H1 (cell line): Measurements from ENCODE around the gene PCDHA1. TPM values are rescaled to one million over a fixed set of nuclear protein-coding genes. Genes with fewer than 3 reads are reported as not detected.

Source experiments
- CTCF ChIA-PET: fragments of 300-600 bp; sonication (Branson Sonifier 250); formaldehyde crosslinking; loops from one replicate; lab custom pipeline; 2021; ENCODE audit not compliant: partially characterized antibody; lab: Charles Lee
- POLR2A ChIA-PET: fragments of 300-600 bp; sonication (Branson Sonifier 250); formaldehyde crosslinking; loops from one replicate; lab custom pipeline; 2021; ENCODE audit warnings: inconsistent platforms; ENCODE audit not compliant: partially characterized antibody; lab: Charles Lee
- DNase-seq, 2 experiments: peaks; one replicate each; pipeline versions ENCODE4 v3.0.0 to v3.0.0-alpha.2; 2010 to 2022; ENCODE audit warnings: low spot score in 2 of 2, low read depth in 1 of 2, mixed read lengths in 1 of 2
- FAIRE-seq: peaks from 2 replicates; lab custom pipeline; 2011; peaks lifted over from hg19 to GRCh38; lab: Jason Lieb, UNC
- H2AFZ ChIP-seq: 2 replicates; pipeline ENCODE4 v1.8.1; 2012; ENCODE audit warnings: low read length, inconsistent platforms
- H2AK5ac ChIP-seq: 2 replicates; pipeline ENCODE4 v1.6.1; 2013; ENCODE audit warnings: low read depth, low read length
- H2BK120ac ChIP-seq: replicated peaks from 2 replicates; pipeline ENCODE3; 2013; ENCODE audit warnings: low read depth, low read length, inconsistent platforms
- H2BK12ac ChIP-seq: 2 replicates; pipeline ENCODE4 v1.6.1; 2013; ENCODE audit warnings: low read depth, low read length
- H2BK15ac ChIP-seq: 2 replicates; pipeline ENCODE4 v1.6.1; 2013; ENCODE audit warnings: low read length
- H2BK20ac ChIP-seq: 2 replicates; pipeline ENCODE4 v1.6.1; 2013; ENCODE audit warnings: low read length
- H2BK5ac ChIP-seq: 2 replicates; pipeline ENCODE4 v1.6.1; 2013; ENCODE audit warnings: low read depth, low read length
- H3K14ac ChIP-seq: 2 replicates; pipeline ENCODE4 v1.6.1; 2013; ENCODE audit warnings: inconsistent platforms; ENCODE audit not compliant: insufficient read length
- H3K18ac ChIP-seq: 2 replicates; pipeline ENCODE4 v1.6.1; 2013; ENCODE audit warnings: low read length; ENCODE audit errors: extremely low read depth
- H3K23ac ChIP-seq: 2 replicates; pipeline ENCODE4 v1.6.1; 2013; ENCODE audit warnings: inconsistent platforms; ENCODE audit not compliant: insufficient read length
- H3K23me2 ChIP-seq: 2 replicates; pipeline ENCODE4 v1.6.1; 2013; ENCODE audit warnings: low read depth, low read length
- H3K27ac ChIP-seq: 2 replicates; pipeline ENCODE4 v1.6.1; 2011; ENCODE audit warnings: low read depth, low read length, inconsistent platforms
- H3K27me3 ChIP-seq, 4 experiments: replicated peaks in 1 of 4; 1 replicate in 1 of 4; 2 replicates in 3 of 4; pipeline versions ENCODE4 v1.6.1 to v1.8.1; 2011 to 2013; ENCODE audit warnings: low read length in 3 of 4, mild to moderate bottlenecking in 3 of 4, inconsistent platforms in 2 of 4, mixed read lengths in 2 of 4, moderate library complexity in 1 of 4; ENCODE audit not compliant: control insufficient read depth in 3 of 4, insufficient read depth in 3 of 4; ENCODE audit errors: extremely low read depth in 1 of 4
- H3K36me3 ChIP-seq, 4 experiments: 2 replicates each; pipeline versions ENCODE4 v1.6.1 to v1.8.1; 2011 to 2013; ENCODE audit warnings: mild to moderate bottlenecking in 4 of 4, low read length in 3 of 4, moderate library complexity in 2 of 4, control low read depth in 1 of 4, inconsistent platforms in 1 of 4; ENCODE audit not compliant: insufficient read depth in 4 of 4, control insufficient read depth in 2 of 4
- H3K4ac ChIP-seq: replicated peaks from 2 replicates; pipeline ENCODE3; 2013; ENCODE audit warnings: low read length, low read depth, mixed read lengths, inconsistent platforms; ENCODE audit not compliant: insufficient read length
- H3K4me1 ChIP-seq, 4 experiments: replicated peaks in 1 of 4; 1 replicate in 1 of 4; 2 replicates in 3 of 4; pipeline versions ENCODE4 v1.6.1 to v1.8.1; 2011 to 2013; ENCODE audit warnings: low read length in 3 of 4, inconsistent platforms in 2 of 4, mixed read lengths in 1 of 4; ENCODE audit not compliant: insufficient read depth in 4 of 4, control insufficient read depth in 3 of 4
- H3K4me2 ChIP-seq, 2 experiments: 2 replicates each; pipeline versions ENCODE4 v1.6.1 to v1.8.1; 2011 to 2013; ENCODE audit warnings: low read depth in 2 of 2, low read length in 2 of 2, control low read depth in 1 of 2, inconsistent platforms in 1 of 2, mild to moderate bottlenecking in 1 of 2; ENCODE audit not compliant: insufficient read depth in 1 of 2
- H3K4me3 ChIP-seq, 4 experiments: fragments of 200-600, 300-600 bp in 1 of 4; sonication (generic), shearing (Covaris generic), sonication (Bioruptor Twin) in 1 of 4; 2 replicates each; pipeline versions ENCODE4 v1.5.1 to v1.8.1; 2011 to 2016; ENCODE audit warnings: low read length in 4 of 4, low read depth in 3 of 4, control low read depth in 2 of 4, inconsistent platforms in 2 of 4, mild to moderate bottlenecking in 2 of 4, mixed read lengths in 1 of 4, moderate library complexity in 1 of 4; ENCODE audit not compliant: insufficient read depth in 2 of 4; ENCODE audit errors: extremely low read depth in 1 of 4
- H3K56ac ChIP-seq: replicated peaks from 2 replicates; pipeline ENCODE3; 2013; ENCODE audit warnings: low read depth, mild to moderate bottlenecking, mixed read lengths, low read length, inconsistent platforms; ENCODE audit not compliant: insufficient read length
- H3K79me1 ChIP-seq: 2 replicates; pipeline ENCODE4 v1.6.1; 2013; ENCODE audit warnings: low read depth, low read length, control low read depth
- H3K79me2 ChIP-seq, 2 experiments: 2 replicates each; pipeline versions ENCODE4 v1.6.1 to v1.8.1; 2012 to 2013; ENCODE audit warnings: low read length in 2 of 2, mild to moderate bottlenecking in 2 of 2, inconsistent platforms in 1 of 2; ENCODE audit not compliant: insufficient read depth in 2 of 2, control insufficient read depth in 1 of 2
- H3K9ac ChIP-seq, 4 experiments: replicated peaks in 1 of 4; 1 replicate in 1 of 4; 2 replicates in 3 of 4; pipeline versions ENCODE4 v1.6.1 to v1.8.1; 2011 to 2013; ENCODE audit warnings: low read depth in 3 of 4, low read length in 3 of 4, control low read depth in 2 of 4, mild to moderate bottlenecking in 2 of 4, moderate library complexity in 2 of 4, inconsistent platforms in 1 of 4; ENCODE audit errors: extremely low read depth in 1 of 4
- H3K9me3 ChIP-seq, 2 experiments: 2 replicates each; pipeline versions ENCODE4 v1.6.1 to v1.8.1; 2012 to 2013; ENCODE audit warnings: mild to moderate bottlenecking in 2 of 2, moderate library complexity in 2 of 2, control low read depth in 1 of 2, inconsistent platforms in 1 of 2, low read depth in 1 of 2, low read length in 1 of 2, mixed read lengths in 1 of 2; ENCODE audit not compliant: insufficient read depth in 2 of 2
- H4K20me1 ChIP-seq, 2 experiments: replicated peaks in 1 of 2; 2 replicates each; pipeline versions ENCODE3 to v1.8.1; 2011 to 2013; ENCODE audit warnings: inconsistent platforms in 2 of 2, low read length in 2 of 2, mild to moderate bottlenecking in 1 of 2; ENCODE audit not compliant: insufficient read depth in 2 of 2, control insufficient read depth in 1 of 2
- H4K5ac ChIP-seq: 2 replicates; pipeline ENCODE4 v1.6.1; 2013; ENCODE audit warnings: low read length, low read depth, mixed read lengths, inconsistent platforms; ENCODE audit not compliant: insufficient read length
- H4K8ac ChIP-seq: 2 replicates; pipeline ENCODE4 v1.8.0; 2013; ENCODE audit warnings: mild to moderate bottlenecking, moderate library complexity, low read length, inconsistent platforms; ENCODE audit not compliant: insufficient read depth; ENCODE audit errors: extremely low read depth
- H4K91ac ChIP-seq: replicated peaks from 2 replicates; pipeline ENCODE3; 2013; ENCODE audit warnings: low read length, mixed read lengths, inconsistent platforms; ENCODE audit not compliant: insufficient read length
- BRCA1 ChIP-seq: IDR thresholded peaks from 2 replicates; pipeline ENCODE4 v1.6.1; 2012; ENCODE audit warnings: low read depth, low read length, improper control_type of control experiment
- CHD1 ChIP-seq: IDR thresholded peaks from 2 replicates; pipeline ENCODE4 v1.6.1; 2012; ENCODE audit warnings: low read depth, low read length, improper control_type of control experiment
- FOSL1 ChIP-seq: IDR thresholded peaks from 2 replicates; pipeline ENCODE4 v1.6.1; 2011; ENCODE audit warnings: mild to moderate bottlenecking, low read depth, low read length, moderate library complexity; ENCODE audit not compliant: insufficient read depth
- HDAC2 ChIP-seq, 2 experiments: fragments of 300-600 bp in 1 of 2; sonication (generic) in 1 of 2; IDR thresholded peaks; 2 replicates each; pipeline ENCODE4 v1.6.1; 2011 to 2012; ENCODE audit warnings: low read depth in 2 of 2, low read length in 2 of 2, mild to moderate bottlenecking in 2 of 2, moderate library complexity in 2 of 2, borderline replicate concordance in 1 of 2, inconsistent platforms in 1 of 2
- NRF1 ChIP-seq: IDR thresholded peaks from 2 replicates; pipeline ENCODE4 v1.6.1; 2011; ENCODE audit warnings: mild to moderate bottlenecking, low read depth, low read length, improper control_type of control experiment
- PHF8 ChIP-seq: fragments of 200-600 bp; sonication (generic); conservative IDR thresholded peaks from 2 replicates; pipeline ENCODE4 v1.7.1; 2012; ENCODE audit warnings: low read depth, mild to moderate bottlenecking, inconsistent platforms, low read length, moderate library complexity
- SIX5 ChIP-seq: IDR thresholded peaks from 2 replicates; pipeline ENCODE4 v1.6.1; 2011; ENCODE audit warnings: mild to moderate bottlenecking, low read depth, low read length
- ZNF274 ChIP-seq: IDR thresholded peaks from 2 replicates; pipeline ENCODE4 v1.7.0; 2012; ENCODE audit warnings: low read length, borderline replicate concordance; ENCODE audit errors: extremely low read depth
- WGBS, 2 experiments: shearing (Covaris generic) in 1 of 2; methylation state at CpG; one replicate each; pipeline versions ENCODE4 v1.1.6 to v1.1.7; 2013 to 2015; ENCODE audit warnings: low lambda C conversion rate in 2 of 2, mixed read lengths in 2 of 2, inconsistent platforms in 1 of 2, low coverage in 1 of 2, missing lambda C conversion rate in 1 of 2; ENCODE audit not compliant: insufficient replicate concordance in 2 of 2, insufficient coverage in 1 of 2, insufficient read length in 1 of 2; ENCODE audit errors: extremely low coverage in 1 of 2, missing lambda C conversion rate in 1 of 2; 5-methylcytosine and 5-hydroxymethylcytosine counted together
- polyA plus RNA-seq, 7 experiments: library from polyadenylated mRNA; depleted of rRNA in 3 of 7; stranded (reverse) in 5 of 7; unstranded in 2 of 7; fragments of >200 nt in 5 of 7; fragments of 200-250 nt in 2 of 7; gene quantifications; 1 replicate in 5 of 7; 2 replicates in 1 of 7; 4 replicates in 1 of 7; pipeline versions ENCODE4 v1.2.1 to v1.2.3, GENCODE V29; 2011 to 2013; ENCODE audit warnings: missing spikeins in 2 of 7, mixed read lengths in 2 of 7
- total RNA-seq: library from RNA; stranded (reverse); fragmentation: NEBNext Ultra II Directional; extraction: Animal tissue kit (Norgen Biotek cat#: 25700); gene quantifications from 2 replicates; pipeline ENCODE4 v1.2.1, GENCODE V29; 2021
- TF ChIP-seq, protein P1 (sequence below), 3 experiments: IDR thresholded peaks; 1 replicate in 2 of 3; 2 replicates in 1 of 3; pipeline versions ENCODE4 v1.5.1 to v1.6.1; 2011; ENCODE audit warnings: low read length in 3 of 3, mild to moderate bottlenecking in 3 of 3, inconsistent platforms in 2 of 3, low read depth in 1 of 3, moderate library complexity in 1 of 3; ENCODE audit not compliant: insufficient read depth in 1 of 3; ENCODE audit errors: control extremely low read depth in 1 of 3

The PCDHA1 gene
- total and polyA plus RNA-seq, 2 of the 8 experiments (the other 6 are each of a cell fraction or from before 2014, with no cell fraction given): 0.23 to 0.50 TPM

DNA sequence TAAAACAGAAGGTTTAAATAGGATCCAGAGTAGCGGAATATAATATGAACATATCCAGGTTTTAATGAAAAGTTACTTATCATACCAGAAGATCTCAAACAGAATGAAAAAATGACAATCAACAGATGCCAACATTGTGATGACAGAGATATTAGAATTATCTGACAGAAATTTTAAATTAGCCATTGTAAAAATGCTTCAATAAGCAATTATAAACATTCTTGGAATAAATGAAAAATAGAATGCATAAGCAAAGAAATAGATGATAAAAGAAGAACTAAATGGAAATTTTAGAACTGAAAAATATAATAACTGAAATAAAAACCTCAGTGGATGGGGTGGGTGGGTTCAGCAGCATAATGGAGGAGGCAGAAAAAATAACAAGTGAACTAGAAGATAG, 48.5 kb upstream of the PCDHA1 start:
- no peak overlapping the region for H3K4me2 ChIP-seq
- CTCF ChIA-PET: no interaction called here

More for the DNA sequence above, 48.5 kb upstream of the PCDHA1 start:
- no peak overlapping the region for H3K14ac ChIP-seq
- H4K5ac ChIP-seq: no peak overlapping the region
- H3K79me1 ChIP-seq: no peaks in the 10 kb centered on the region
- H2AK5ac ChIP-seq: no peak overlapping the region
- H3K23ac ChIP-seq: no peak overlapping the region
- H2BK12ac ChIP-seq: no peak overlapping the region
- H3K4ac ChIP-seq: no peak overlapping the region
- no peak overlapping the region for H2BK120ac ChIP-seq
- H3K23me2 ChIP-seq: no peaks in the 10 kb centered on the region
- H4K20me1 ChIP-seq: no peaks in the 10 kb centered on the region
- FAIRE-seq (no peak), DNase-seq (no peak)
- H2BK20ac ChIP-seq: no peak overlapping the region
- no peak overlapping the region for H2AFZ ChIP-seq
- no peak overlapping the region for H4K91ac ChIP-seq
- POLR2A ChIA-PET: interaction anchor here (1.2 kb wide), 1 partner anchor 47 kb away, joined by 3 read pairs; the partner anchor contains the start of genes HARS1 and HARS2
- H3K79me2 ChIP-seq: no peaks in the 10 kb centered on the region
- H3K4me3 ChIP-seq: no peak overlapping the region
- peaks cover 13 to 22% of the 10 kb centered on the region in 2 experiments; a peak in 2 of 4 replicates for H3K9me3 ChIP-seq
- H3K18ac ChIP-seq: no peak overlapping the region
- no peaks in the 10 kb centered on the region for H3K27me3 ChIP-seq
- H3K56ac ChIP-seq: no peak overlapping the region
- no peak overlapping the region for H3K27ac ChIP-seq
- 76% methylated on average over 1 of the region's 1 CpG; no CpG with 5 or more reads in 1 of the 2 experiments for WGBS, 2 experiments
- H3K9ac ChIP-seq: no peak overlapping the region
- H2BK15ac ChIP-seq: no peak overlapping the region
- no peaks in the 10 kb centered on the region for H3K36me3 ChIP-seq
- TF ChIP-seq, protein P1, sequence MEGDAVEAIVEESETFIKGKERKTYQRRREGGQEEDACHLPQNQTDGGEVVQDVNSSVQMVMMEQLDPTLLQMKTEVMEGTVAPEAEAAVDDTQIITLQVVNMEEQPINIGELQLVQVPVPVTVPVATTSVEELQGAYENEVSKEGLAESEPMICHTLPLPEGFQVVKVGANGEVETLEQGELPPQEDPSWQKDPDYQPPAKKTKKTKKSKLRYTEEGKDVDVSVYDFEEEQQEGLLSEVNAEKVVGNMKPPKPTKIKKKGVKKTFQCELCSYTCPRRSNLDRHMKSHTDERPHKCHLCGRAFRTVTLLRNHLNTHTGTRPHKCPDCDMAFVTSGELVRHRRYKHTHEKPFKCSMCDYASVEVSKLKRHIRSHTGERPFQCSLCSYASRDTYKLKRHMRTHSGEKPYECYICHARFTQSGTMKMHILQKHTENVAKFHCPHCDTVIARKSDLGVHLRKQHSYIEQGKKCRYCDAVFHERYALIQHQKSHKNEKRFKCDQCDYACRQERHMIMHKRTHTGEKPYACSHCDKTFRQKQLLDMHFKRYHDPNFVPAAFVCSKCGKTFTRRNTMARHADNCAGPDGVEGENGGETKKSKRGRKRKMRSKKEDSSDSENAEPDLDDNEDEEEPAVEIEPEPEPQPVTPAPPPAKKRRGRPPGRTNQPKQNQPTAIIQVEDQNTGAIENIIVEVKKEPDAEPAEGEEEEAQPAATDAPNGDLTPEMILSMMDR (IDR thresholded peaks at IDR 0.05; ENCODE audit: control extremely low read depth in 1 of 3, insufficient read depth in 1 of 3, low read depth in 1 of 3, low read length in 3 of 3): no peak
- no peak for TF ChIP-seq NRF1
- TF ChIP-seq HDAC2 (IDR thresholded peaks at IDR 0.05; ENCODE audit: borderline replicate concordance in 1 of 2, low read depth in 2 of 2, low read length in 2 of 2): no peak
- no peak for TF ChIP-seq BRCA1
- no peak for TF ChIP-seq SIX5
- no peak for TF ChIP-seq CHD1
- TF ChIP-seq FOSL1: no peak
- TF ChIP-seq PHF8: no peak
- no peak for TF ChIP-seq ZNF274
- no peaks in the 10 kb centered on the region for H3K4me1 ChIP-seq
- H2BK5ac ChIP-seq: no peak overlapping the region
- no peak overlapping the region for H4K8ac ChIP-seq
